OCI-M1 (cell line): ENCODE data around the gene GJD3.
A peak's percentile ranks its signal among the peaks of the same experiment; 100 is the strongest.

Experiments
- DNase-seq: peaks from one replicate; lab custom pipeline; 2025; lab: John Stamatoyannopoulos, UW

GJD3 gene

DNA sequence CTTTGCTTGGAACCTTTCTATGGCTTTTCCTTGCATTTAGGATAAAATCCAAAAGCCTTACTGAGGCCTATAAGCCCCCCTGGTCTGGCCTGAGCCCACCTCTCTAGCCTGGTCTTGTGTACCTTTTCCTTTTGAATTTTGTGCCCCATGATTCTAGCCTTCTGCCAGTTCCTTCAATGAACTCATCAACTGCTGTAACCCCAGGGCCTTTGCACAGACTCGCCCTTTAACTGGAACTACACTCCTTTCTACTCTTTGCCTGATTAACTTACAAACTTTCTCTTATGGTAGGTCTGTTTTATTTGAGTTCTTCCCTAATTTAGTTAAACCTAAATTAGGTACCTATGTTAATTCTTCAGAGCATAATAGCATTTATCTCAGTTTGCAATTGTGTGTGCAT is 24.2 kb downstream of the GJD3 start:
- no peak for DNase-seq

DNA sequence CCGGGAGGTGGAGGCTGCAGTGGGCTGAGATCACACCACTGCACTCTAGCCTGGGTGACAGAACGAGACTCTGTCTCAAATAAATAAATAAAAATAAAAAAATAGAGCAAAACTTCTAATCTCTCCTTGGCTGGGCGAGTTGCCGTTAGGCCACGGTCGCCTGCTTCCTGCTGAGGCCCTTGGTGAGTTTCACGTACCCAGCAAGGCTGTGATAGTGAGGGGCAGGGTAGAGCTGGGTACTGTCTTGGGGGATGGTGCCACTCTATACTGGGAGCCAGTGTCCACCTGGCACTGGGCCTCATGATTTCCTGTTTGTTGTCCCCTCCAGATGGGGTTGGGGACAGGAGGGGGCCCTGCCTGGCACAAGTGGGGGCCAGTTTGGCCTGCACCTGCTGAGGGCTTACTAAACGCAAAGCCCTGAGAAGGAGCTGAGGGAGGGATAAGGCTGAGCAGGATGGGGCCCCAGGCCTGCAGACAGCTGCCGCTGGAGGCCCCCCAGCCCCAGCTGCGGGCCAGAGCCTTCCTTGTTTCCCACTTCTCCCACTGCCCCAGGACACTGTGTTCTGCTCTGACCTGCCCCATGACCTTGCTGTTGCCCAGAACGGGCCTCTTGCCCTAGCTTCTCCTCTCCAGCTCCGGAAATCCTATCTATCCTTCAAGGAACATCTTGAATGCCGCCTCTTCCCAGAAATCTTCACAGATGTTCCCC is 25.4 kb downstream of the GJD3 start:
- DNase-seq: no peak

DNA sequence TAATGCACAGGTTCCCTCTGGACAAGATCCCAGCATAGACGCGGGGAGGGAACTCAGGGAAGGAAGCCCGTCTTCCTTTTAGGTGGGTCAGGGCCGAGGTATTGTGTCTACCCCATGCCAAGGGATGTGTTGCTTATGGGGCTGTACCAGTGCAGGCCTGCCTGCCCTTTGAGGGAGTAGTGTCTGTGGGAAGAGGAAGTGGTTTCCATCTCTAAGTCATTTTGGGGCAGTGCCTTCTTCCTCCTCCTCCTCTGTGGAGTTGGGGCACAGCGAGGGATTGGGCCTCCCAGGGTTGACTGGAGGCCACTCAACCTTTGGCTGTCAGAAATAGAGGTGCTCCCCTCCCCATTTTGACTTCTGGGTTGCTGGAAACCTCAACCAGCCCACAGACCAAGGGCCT is 26.5 kb downstream of the GJD3 start:
- peak; percentile 64 for DNase-seq

DNA sequence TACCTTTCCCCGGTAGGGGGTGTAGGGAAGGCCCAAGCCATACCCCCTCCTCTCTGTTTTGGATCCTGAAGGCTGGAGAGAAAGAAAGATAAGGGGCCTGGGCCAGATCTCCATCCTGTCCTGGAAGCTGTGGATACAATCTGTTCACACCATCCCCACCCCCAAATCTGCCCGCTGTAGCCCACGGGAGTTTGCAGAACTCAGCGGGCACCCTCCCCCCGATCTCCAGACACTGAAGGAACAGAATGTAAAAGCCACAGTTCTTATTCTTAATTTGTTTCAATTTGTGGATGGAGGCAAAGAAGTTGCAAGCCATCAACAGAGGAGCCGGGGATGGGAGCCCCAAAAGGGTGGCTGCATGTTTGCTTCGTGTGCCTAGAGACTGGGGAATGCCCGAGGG is 27.2 kb downstream of the GJD3 start:
- no peak for DNase-seq

- DNase-seq: no peak
These were observed 28.9 kb downstream of the GJD3 start for GRCh38 chr17:40335620-40336019.

- DNase-seq: peak; percentile 20
These were observed 30.6 kb downstream of the GJD3 start for GRCh38 chr17:40333781-40334448.

DNA sequence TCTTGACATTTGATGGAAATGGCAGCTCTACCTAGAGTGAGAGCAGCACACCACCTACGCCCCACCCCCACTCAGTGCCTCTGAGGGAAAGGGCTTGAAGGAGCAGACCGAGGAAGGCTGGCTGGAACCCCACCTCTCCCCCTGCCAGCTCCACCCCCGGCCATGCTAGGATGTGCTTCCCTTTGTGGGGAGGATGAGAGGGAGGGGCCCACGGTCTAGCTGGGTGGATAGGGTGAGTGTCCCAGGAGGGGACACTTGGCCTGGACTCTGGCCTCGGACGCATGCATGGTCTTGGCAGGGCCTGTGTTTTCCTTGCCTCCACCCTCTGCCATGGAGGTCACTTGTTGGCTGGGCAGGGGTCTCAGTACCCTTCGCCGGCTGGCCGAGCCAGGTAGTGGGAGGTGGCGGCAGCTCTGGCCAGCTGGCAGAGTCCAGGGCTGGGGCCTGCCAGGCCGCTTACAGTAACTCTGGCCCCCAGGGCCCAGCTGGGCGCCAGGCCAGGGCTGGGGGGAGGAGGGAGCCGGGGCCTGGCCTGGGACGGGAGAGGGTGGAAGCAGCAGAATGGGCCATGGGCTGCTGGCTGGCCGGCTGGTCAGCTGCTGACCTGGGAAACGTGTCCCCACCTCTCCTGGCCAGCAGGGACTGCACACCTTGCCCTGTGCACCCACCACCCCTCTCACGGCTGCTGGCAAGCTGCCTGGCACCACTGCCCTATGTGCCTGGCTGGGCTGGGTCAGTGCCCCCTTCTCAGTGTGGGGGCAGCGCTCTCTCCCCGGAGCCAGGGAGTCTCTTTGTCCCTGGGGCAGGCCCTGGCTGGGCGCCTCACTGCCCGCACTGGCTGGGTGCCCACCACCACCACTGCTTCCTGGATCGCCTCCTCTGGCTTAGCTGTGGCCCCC is 32.5 kb downstream of the GJD3 start:
- no peak for DNase-seq

- DNase-seq: no peak
These were observed 33.6 kb downstream of the GJD3 start for GRCh38 chr17:40330850-40331470.

GRCh38 chr17:40329839-40330794 is 34.4 kb downstream of the GJD3 start:
- peak; percentile 63 for DNase-seq

- no peak for DNase-seq
These were observed 36.2 kb downstream of the GJD3 start for GRCh38 chr17:40328386-40328766.

GRCh38 chr17:40327735-40328385 is 36.7 kb downstream of the GJD3 start:
- DNase-seq: no peak

- DNase-seq: no peak
These were observed 37.2 kb downstream of the GJD3 start for GRCh38 chr17:40327244-40327729.

DNA sequence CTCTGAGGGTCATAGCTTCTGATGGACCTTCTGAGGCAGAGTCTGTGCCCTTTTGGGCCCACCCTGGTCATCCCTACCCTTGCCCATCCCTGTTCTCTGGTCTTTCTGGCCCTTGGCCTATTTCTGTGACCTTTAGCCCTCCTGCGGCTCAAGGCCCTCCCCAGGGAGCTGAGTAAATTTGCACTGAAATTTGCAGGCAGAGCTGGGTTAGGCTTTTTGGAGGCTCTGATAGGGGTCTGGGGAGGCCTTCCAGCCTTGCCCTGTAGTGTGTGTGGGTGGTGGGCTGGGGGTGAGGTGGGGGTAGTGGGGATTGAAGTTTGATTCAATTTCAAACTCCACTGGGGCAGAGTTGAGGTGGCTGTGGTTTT is 37.7 kb downstream of the GJD3 start:
- DNase-seq: no peak

DNA sequence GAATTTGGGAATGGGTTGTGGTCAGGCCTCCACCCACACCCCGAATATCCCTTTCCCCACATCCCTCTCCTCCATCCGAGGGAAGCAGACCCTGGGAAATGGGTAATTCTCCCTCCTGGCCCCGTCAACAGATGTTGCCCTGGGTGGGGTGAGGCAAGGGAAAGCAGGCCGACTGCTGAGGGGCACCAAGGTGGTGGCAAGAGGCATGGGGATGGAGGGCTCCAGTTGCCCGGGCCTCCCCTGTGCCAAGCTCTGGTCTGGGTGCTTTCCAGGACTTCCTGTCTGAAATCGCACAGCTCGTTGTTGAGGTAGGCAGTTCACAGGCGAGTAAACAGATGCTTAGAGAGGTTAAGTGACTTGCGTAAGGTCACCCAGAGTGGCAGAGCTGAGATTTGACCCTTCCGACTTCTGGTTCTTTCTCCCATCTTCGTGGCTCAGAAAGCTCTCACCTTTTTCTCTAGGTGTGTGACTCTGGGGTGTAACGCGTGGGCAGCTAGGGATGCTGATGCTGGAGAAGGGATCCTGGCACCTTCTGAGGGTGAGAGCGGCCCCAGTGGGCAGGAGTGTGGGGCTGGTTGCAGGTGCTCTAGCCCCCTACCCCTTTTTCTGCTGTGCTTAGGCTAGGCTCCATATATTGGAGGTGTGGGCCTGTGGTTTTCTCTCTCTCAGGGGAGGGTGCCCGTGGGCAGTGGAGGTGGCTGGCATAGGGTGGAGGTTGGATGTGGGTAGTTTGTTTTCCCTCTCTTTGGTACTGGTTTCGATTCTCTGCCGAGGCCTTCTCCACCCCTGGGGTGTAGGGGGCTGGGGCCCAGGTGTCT is 38.3 kb downstream of the GJD3 start:
- no peak for DNase-seq

DNA sequence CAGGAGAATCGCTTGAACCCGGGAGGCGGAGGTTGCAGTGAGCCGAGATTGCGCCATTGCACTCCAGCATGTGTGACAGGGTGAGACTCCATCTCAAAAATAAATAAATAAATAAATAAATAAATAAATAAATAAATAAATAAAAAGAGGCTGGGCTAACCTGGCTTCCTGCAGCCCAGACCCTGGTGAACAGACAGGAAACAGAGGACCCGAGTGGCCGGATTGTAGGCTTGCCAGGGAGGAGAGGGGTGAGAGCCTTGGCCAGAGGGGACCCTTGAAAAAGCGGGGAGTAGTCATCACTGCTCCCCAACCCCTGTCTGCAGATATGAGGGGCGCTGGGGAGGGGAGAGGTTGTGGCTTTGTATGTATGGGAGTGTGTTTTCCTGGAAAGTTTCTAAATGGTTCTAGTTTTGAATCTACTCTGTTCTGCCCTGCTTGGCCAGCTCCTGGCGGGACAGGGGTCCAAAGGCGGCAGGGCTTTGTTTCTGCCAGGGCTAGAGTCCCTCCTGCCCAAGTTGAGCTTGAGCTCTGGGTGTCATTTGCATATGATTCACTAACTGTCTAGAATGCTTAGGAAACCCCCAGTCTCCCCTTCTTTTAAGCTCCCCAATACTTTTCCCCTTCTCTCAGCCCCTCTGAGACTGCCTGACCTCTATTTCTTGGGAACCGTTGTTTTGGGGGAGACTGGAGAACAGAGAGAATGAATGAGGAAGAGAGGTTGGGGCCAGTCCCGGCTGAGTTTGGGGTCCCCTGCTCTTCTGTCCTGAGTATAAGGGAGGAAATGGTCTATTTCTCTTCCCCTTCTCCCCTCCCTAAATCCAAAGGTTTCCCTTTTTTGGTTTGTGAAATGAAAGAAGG is 39.2 kb downstream of the GJD3 start:
- no peak for DNase-seq

- DNase-seq: no peak
These were observed 40.9 kb downstream of the GJD3 start for GRCh38 chr17:40323391-40324381.
